Stimulated activated CD8-positive, alpha-beta memory T cell treated with anti-CD3 and anti-CD28 coated beads, Interleukin-4, amount 100 ng/mL, for 1 hour (primary cell): ENCODE results near the gene FXN.

Experiments used
- DNase-seq, 2 donors: peaks; one replicate each; pipeline ENCODE4 v3.0.0-alpha.2; 2020; ENCODE audit warnings: low read depth in 2 of 2, low spot score in 1 of 2

The FXN gene

GRCh38 chr9:69137311-69137710 lies 101.8 kb downstream of the FXN start:
- DNase-seq = no peak

- DNase-seq = no peak
These were observed 104.0 kb downstream of the FXN start for GRCh38 chr9:69139596-69139995.

- DNase-seq = no peak
These were observed 104.7 kb downstream of the FXN start for GRCh38 chr9:69140123-69140735.

GRCh38 chr9:69141851-69142250 lies 106.3 kb downstream of the FXN start:
- DNase-seq = no peak

- DNase-seq = no peak
These were observed 107.7 kb downstream of the FXN start for GRCh38 chr9:69143291-69143690.

- no peak for DNase-seq
These were observed 109.7 kb downstream of the FXN start for GRCh38 chr9:69145144-69145715.

GRCh38 chr9:69147041-69147834 lies 111.7 kb downstream of the FXN start:
- no peak for DNase-seq

- no peak for DNase-seq
These were observed 113.8 kb downstream of the FXN start for GRCh38 chr9:69149321-69149807.
